ENCODE measurements around the gene WDR82.

DNA sequence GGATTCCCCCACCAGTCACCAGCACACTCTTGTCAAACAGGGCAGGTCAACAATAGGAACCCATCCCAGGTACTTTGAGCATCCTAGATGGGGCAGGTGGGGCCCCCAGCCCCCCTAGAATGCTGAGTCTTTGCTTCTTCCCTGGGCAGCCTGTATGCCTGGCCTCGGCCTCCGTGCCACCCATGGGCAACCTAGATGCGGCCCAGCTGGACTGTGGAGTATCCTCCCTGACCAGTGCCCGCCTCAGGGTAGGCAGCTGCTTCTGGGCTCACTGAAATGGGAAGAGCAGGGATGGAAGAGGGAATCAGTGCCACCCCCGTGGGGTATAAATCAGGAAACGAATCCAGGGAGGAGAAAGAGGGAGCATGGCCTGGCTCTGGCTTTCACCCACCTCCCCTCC lies 48.5 kb upstream of the WDR82 start:
- TF ChIP-seq CTCF (IDR thresholded peaks at IDR 0.05; ENCODE audit: low read depth, low read length) (no peak), EZH2phosphoT487 (IDR thresholded peaks at IDR 0.05; ENCODE audit: low read depth) (no peak)
